Measurements from ENCODE around the gene SCARB1. TPM values are rescaled to one million over a fixed set of nuclear protein-coding genes. Genes with fewer than 3 reads are reported as not detected.

SCARB1 gene
- total and polyA plus RNA-seq, 2 experiments from 2014 or later = 2.2 to 5.2 TPM

DNA sequence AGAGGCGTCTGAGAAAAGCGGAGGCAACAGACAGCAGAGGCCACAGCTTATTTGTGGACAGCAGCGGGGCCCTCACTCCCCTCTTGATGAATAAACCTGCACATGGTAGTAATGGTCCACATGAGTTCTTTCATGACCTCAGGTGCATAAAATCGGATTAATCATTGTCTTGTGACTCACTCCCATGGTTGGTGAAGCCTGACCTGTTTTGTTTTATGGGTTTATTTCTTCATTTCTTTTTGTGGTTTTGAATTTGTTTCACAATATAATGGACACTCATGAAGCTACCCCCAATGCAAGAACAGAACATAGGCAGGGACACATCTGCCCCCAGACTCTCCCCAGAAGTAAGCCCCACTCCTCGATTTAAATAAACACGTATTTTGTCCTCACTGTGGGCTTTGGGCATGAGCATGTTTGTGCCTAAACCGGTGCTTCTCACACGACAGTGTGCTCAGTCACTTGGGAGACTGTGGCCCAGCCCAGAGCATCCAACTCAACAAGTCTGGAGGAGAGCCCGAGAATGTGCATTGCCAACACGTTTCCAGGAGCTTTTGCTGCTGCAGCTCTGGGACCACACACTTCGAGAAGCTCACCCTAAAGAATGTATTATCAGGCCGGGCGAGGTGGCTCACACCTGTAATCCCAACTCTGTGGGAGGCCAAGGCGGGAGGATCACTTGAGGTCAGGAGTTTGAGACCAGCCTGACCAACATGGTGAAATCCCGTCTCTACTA is 116.1 kb downstream of the SCARB1 start:
- 56 to 59% methylated on average over 15 of the region's 15 CpGs for WGBS, 2 experiments (ENCODE audit: low coverage in 1 of 2, low lambda C conversion rate in 2 of 2, missing lambda C conversion rate in 2 of 2)
- peak overlapping the region; percentile 54 for H3K27ac ChIP-seq

DNA sequence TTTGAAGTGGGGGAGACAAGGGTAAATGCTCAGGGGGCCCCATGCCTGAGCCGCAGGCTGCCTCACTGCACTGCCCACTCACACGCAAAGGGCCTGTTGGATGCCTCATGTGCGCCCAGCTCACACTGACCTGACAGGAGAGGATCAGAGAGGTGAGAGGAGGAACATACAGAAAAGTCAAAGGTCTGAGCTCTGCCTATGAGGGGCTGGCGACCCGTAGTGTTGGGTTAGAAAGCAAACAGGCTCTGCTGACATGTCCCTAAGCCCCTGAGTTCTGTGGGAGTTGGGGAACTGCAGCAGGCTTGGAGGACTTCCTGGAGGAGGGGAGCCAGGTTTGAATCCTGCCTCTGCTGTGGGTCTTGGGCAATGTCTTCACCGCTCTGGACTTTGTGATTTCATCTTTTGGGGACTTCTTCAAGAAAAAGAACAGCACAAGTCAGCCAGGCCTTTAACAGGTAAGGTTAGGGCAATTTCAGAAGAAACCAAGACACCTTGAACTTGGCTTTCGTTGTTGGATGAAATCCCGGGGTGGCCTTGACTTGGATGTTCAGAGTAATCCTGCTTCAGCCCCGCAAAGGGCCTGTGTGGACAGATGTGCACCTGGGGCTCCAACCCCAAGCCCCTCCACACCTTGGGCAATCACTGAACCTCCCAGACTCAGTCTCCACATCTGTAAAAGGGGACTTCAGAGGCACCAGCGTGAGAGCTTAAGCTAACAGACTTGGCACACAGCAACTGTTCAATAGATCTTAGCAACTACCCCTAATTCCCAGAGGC is 116.8 kb downstream of the SCARB1 start:
- no peak overlapping the region for H2AFZ ChIP-seq
- peak overlapping the region; percentile 12 for H3K4me2 ChIP-seq (ENCODE audit: unreplicated experiment)
- H3K36me3 ChIP-seq (ENCODE audit: low read depth) = no peaks in the 10 kb centered on the region
- WGBS, 2 experiments (ENCODE audit: low coverage in 1 of 2, low lambda C conversion rate in 2 of 2, missing lambda C conversion rate in 2 of 2) = 90 to 92% methylated on average over 10 of the region's 10 CpGs
- H4K20me1 ChIP-seq (ENCODE audit: insufficient read depth) = no peaks in the 10 kb centered on the region
- peaks cover 27% of the 10 kb centered on the region for H3F3A ChIP-seq (ENCODE audit: insufficient read depth)
- no peak overlapping the region for H3K4me3 ChIP-seq
- peaks cover 22% of the 10 kb centered on the region for H3K4me1 ChIP-seq (ENCODE audit: insufficient read depth)
- H3K27me3 ChIP-seq (replicated peaks; ENCODE audit: insufficient read depth) = no peaks in the 10 kb centered on the region
- H3K9me3 ChIP-seq (ENCODE audit: low read depth) = no peaks in the 10 kb centered on the region
- H3K27ac ChIP-seq = peak overlapping the region; percentile 54
- H3K79me2 ChIP-seq (ENCODE audit: insufficient read depth) = no peaks in the 10 kb centered on the region
- no peak for DNase-seq
- H3K9ac ChIP-seq = no peak overlapping the region
- TF ChIP-seq EZH2phosphoT487 (IDR thresholded peaks at IDR 0.05; ENCODE audit: insufficient read depth, low read depth) (no peak), EZH2 (IDR thresholded peaks at IDR 0.05; ENCODE audit: insufficient read depth, poor library complexity, severe bottlenecking) (no peak)
- in situ Hi-C loops (cut with MboI) = no loop called here
- no peaks in the 10 kb centered on the region for H3K9me2 ChIP-seq (ENCODE audit: insufficient read depth)

More for the DNA sequence above, 116.1 kb downstream of the SCARB1 start:
- Histone ChIP-seq H3K4me2 (ENCODE audit: unreplicated experiment) (peak overlapping the region; percentile 12), H3K4me3 (no peak overlapping the region), H2AFZ (no peak overlapping the region), H3K9ac (no peak overlapping the region), H3K9me2 (ENCODE audit: insufficient read depth) (no peaks in the 10 kb centered on the region), H3K36me3 (ENCODE audit: low read depth) (no peaks in the 10 kb centered on the region), H3K9me3 (ENCODE audit: low read depth) (no peaks in the 10 kb centered on the region), H3K27me3 (replicated peaks; ENCODE audit: insufficient read depth) (no peaks in the 10 kb centered on the region), H3K79me2 (ENCODE audit: insufficient read depth) (no peaks in the 10 kb centered on the region), H3K4me1 (ENCODE audit: insufficient read depth) (peaks cover 29% of the 10 kb centered on the region), H3F3A (ENCODE audit: insufficient read depth) (peaks cover 33% of the 10 kb centered on the region), H4K20me1 (ENCODE audit: insufficient read depth) (no peaks in the 10 kb centered on the region)
- TF ChIP-seq EZH2 (IDR thresholded peaks at IDR 0.05; ENCODE audit: insufficient read depth, poor library complexity, severe bottlenecking) (no peak), EZH2phosphoT487 (IDR thresholded peaks at IDR 0.05; ENCODE audit: insufficient read depth, low read depth) (0 out of 2 replicates have a peak, but pooled peaks have one; percentile 54)
- in situ Hi-C loops (cut with MboI) = no loop called here
- DNase-seq = peak; percentile 94

GRCh38 chr12:124745891-124746570 is 117.6 kb downstream of the SCARB1 start:
- H3K9me3 ChIP-seq (ENCODE audit: low read depth) = no peaks in the 10 kb centered on the region
- no peak for TF ChIP-seq EZH2phosphoT487 (IDR thresholded peaks at IDR 0.05; ENCODE audit: insufficient read depth, low read depth)
- TF ChIP-seq EZH2 (IDR thresholded peaks at IDR 0.05; ENCODE audit: insufficient read depth, poor library complexity, severe bottlenecking) = no peak
- peak overlapping the region; percentile 66 for H2AFZ ChIP-seq
- peak overlapping the region; percentile 52 for H3K9ac ChIP-seq
- H3K4me1 ChIP-seq (ENCODE audit: insufficient read depth) = peaks cover 22% of the 10 kb centered on the region
- peak overlapping the region; percentile 29; the same call in 1 of the 2 replicates for H3K4me3 ChIP-seq
- H3K4me2 ChIP-seq (ENCODE audit: unreplicated experiment) = peak overlapping the region; percentile 43
- H3F3A ChIP-seq (ENCODE audit: insufficient read depth) = peaks cover 22% of the 10 kb centered on the region
- no peaks in the 10 kb centered on the region for H3K27me3 ChIP-seq (replicated peaks; ENCODE audit: insufficient read depth)
- WGBS, 2 experiments (ENCODE audit: low coverage in 1 of 2, low lambda C conversion rate in 2 of 2, missing lambda C conversion rate in 2 of 2) = 4 to 5% methylated on average over 18 to 20 of the region's 25 CpGs
- H3K36me3 ChIP-seq (ENCODE audit: low read depth) = no peaks in the 10 kb centered on the region
- H3K27ac ChIP-seq = peak overlapping the region; percentile 67
- no peaks in the 10 kb centered on the region for H4K20me1 ChIP-seq (ENCODE audit: insufficient read depth)
- no peaks in the 10 kb centered on the region for H3K9me2 ChIP-seq (ENCODE audit: insufficient read depth)
- H3K79me2 ChIP-seq (ENCODE audit: insufficient read depth) = no peaks in the 10 kb centered on the region
- DNase-seq = peak; percentile 97
- in situ Hi-C loops (cut with MboI) = no loop called here

- in situ Hi-C loops (cut with MboI) = no loop called here
- H3K4me3 ChIP-seq = peak overlapping the region; percentile 29; the same call in 1 of the 2 replicates
- H3K36me3 ChIP-seq (ENCODE audit: low read depth) = no peaks in the 10 kb centered on the region
- H3K79me2 ChIP-seq (ENCODE audit: insufficient read depth) = no peaks in the 10 kb centered on the region
- TF ChIP-seq EZH2phosphoT487 (IDR thresholded peaks at IDR 0.05; ENCODE audit: insufficient read depth, low read depth) (no peak), EZH2 (IDR thresholded peaks at IDR 0.05; ENCODE audit: insufficient read depth, poor library complexity, severe bottlenecking) (no peak)
- DNase-seq = no peak
- no peaks in the 10 kb centered on the region for H3K9me3 ChIP-seq (ENCODE audit: low read depth)
- peak overlapping the region; percentile 43 for H3K4me2 ChIP-seq (ENCODE audit: unreplicated experiment)
- no peaks in the 10 kb centered on the region for H4K20me1 ChIP-seq (ENCODE audit: insufficient read depth)
- H3K9me2 ChIP-seq (ENCODE audit: insufficient read depth) = no peaks in the 10 kb centered on the region
- H2AFZ ChIP-seq = peak overlapping the region; percentile 66
- H3K9ac ChIP-seq = peak overlapping the region; percentile 52
- H3K27ac ChIP-seq = peak overlapping the region; percentile 67
- H3K4me1 ChIP-seq (ENCODE audit: insufficient read depth) = peaks cover 25% of the 10 kb centered on the region
- H3K27me3 ChIP-seq (replicated peaks; ENCODE audit: insufficient read depth) = no peaks in the 10 kb centered on the region
- 33 to 37% methylated on average over 5 of the region's 5 CpGs for WGBS, 2 experiments (ENCODE audit: low coverage in 1 of 2, low lambda C conversion rate in 2 of 2, missing lambda C conversion rate in 2 of 2)
- peaks cover 23% of the 10 kb centered on the region for H3F3A ChIP-seq (ENCODE audit: insufficient read depth)
Measured at GRCh38 chr12:124745465-124745890, 118.2 kb downstream of the SCARB1 start.
